ENCODE measurements around the gene HBEGF. TPM values are rescaled to one million over a fixed set of nuclear protein-coding genes. Genes with fewer than 3 reads are reported as not detected.

Gene HBEGF
- polyA plus RNA-seq, 3 donors, result 25.2 to 548 (median 31.6) TPM

DNA sequence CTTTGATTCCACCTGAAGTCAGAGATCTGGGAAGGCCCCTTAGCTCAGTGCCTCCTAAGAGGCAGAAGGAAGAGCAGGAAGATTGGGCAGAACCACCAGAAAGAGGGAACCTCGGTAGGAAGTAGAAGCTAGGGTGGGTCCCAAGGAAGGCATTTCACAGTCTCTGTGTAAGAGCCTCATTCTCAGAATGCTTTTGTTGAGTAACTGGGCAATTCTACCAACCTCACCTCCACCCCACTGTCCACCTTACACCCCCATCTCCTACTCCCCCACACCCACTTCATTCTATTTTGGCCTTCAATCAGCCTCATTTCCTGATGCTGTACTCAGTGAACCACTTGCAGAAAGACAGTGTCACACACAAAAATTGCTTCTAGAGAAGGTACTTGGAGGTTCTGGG, 3.5 kb downstream of the HBEGF start:
- Histone ChIP-seq H2AFZ (ENCODE audit: insufficient read depth, low read depth, low read length, poor library complexity, severe bottlenecking) (no peak overlapping the region), H3K27ac (ENCODE audit: low read depth in 1 of 2, low read length in 2 of 2) (peak overlapping the region; percentile 63 to 82), H4K20me1 (ENCODE audit: insufficient read depth, low read length) (peaks cover 61% of the 10 kb centered on the region), H3K79me2 (ENCODE audit: insufficient read depth, low read length) (peaks cover 34% of the 10 kb centered on the region), H3K9me3 (replicated peaks in 1 of 2; ENCODE audit: control insufficient read depth in 1 of 2, insufficient read depth in 1 of 2, low read length in 2 of 2) (no peaks in the 10 kb centered on the region), H3K36me3 (replicated peaks in 1 of 2; ENCODE audit: control insufficient read depth in 1 of 2, insufficient read depth in 2 of 2, low read length in 2 of 2) (peaks cover 0 to 9% of the 10 kb centered on the region in 2 donors), H3K9ac (ENCODE audit: insufficient read depth, low read length, poor library complexity, severe bottlenecking) (peak overlapping the region; percentile 10), H3K4me3 (replicated peaks in 1 of 3; ENCODE audit: low read depth in 2 of 3, low read length in 3 of 3) (peak overlapping the region in 1 of 3 experiments; percentile 99), H3K27me3 (ENCODE audit: control insufficient read depth in 2 of 2, insufficient read depth in 2 of 2, low read length in 2 of 2) (no peaks in the 10 kb centered on the region), H3K4me1 (ENCODE audit: control insufficient read depth in 1 of 2, insufficient read depth in 2 of 2, low read length in 2 of 2) (peaks cover 84 to 91% of the 10 kb centered on the region in 2 donors), H3K4me2 (replicated peaks; ENCODE audit: extremely low read depth, low read length, poor library complexity, severe bottlenecking) (peak overlapping the region; percentile 66)
- DNase-seq, result peak in 2 of 3 donors; percentile 64 to 65
- peak overlapping the region; percentile 91 to 98 (median 95) for H3K27ac Mint-ChIP-seq
- TF ChIP-seq, protein P1, sequence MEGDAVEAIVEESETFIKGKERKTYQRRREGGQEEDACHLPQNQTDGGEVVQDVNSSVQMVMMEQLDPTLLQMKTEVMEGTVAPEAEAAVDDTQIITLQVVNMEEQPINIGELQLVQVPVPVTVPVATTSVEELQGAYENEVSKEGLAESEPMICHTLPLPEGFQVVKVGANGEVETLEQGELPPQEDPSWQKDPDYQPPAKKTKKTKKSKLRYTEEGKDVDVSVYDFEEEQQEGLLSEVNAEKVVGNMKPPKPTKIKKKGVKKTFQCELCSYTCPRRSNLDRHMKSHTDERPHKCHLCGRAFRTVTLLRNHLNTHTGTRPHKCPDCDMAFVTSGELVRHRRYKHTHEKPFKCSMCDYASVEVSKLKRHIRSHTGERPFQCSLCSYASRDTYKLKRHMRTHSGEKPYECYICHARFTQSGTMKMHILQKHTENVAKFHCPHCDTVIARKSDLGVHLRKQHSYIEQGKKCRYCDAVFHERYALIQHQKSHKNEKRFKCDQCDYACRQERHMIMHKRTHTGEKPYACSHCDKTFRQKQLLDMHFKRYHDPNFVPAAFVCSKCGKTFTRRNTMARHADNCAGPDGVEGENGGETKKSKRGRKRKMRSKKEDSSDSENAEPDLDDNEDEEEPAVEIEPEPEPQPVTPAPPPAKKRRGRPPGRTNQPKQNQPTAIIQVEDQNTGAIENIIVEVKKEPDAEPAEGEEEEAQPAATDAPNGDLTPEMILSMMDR (IDR thresholded peaks at IDR 0.05), result no peak
- peaks cover 78% of the 10 kb centered on the region for H3K4me1 Mint-ChIP-seq
- peaks cover 54 to 70% of the 10 kb centered on the region in 2 donors for H3K36me3 Mint-ChIP-seq
- no CpG with 5 or more reads among the region's 1 CpG for WGBS (ENCODE audit: insufficient coverage)
- intact Hi-C loops (cut with micrococcal nuclease), result loop anchor here in 1 of 2 donors (5.0 kb wide), 1 partner anchor 36 kb away; no protein-coding TSS in a partner anchor
- H3K4me3 Mint-ChIP-seq, result peak overlapping the region; percentile 83 to 100
- peaks cover 2 to 10% (median 3%) of the 10 kb centered on the region in 3 donors for H3K27me3 Mint-ChIP-seq (ENCODE audit: low read depth in 3 of 3)
- peaks cover 0 to 9% (median 2%) of the 10 kb centered on the region in 7 donors for H3K9me3 Mint-ChIP-seq

DNA sequence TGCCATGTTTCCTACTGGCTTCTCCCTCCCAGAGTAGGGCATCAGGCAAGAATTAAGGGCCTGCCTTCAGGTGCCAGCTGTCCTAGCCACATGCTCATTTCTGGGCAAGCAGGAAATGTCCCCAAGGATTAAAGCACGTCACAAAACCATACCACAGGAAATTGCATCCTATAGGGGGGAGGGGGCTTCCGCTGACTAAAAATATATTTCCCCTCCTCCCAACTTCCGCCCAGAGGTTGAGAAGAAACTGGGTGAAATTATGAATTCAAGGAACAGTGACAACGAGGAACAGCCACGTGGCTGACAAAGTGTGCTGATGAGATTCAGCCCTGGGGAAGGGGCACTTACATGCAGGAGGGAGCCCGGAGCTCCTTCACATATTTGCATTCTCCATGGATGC, 4.1 kb downstream of the HBEGF start:
- peak; percentile 83 to 93 (median 86) for DNase-seq
- Histone ChIP-seq H3K79me2 (ENCODE audit: insufficient read depth, low read length) (peaks cover 37% of the 10 kb centered on the region), H3K4me1 (ENCODE audit: control insufficient read depth in 1 of 2, insufficient read depth in 2 of 2, low read length in 2 of 2) (peaks cover 83 to 86% of the 10 kb centered on the region in 2 donors)

More for the DNA sequence above, 4.1 kb downstream of the HBEGF start:
- Mint-ChIP-seq H3K4me3 (peak overlapping the region; percentile 83 to 100), H3K4me1 (peaks cover 80% of the 10 kb centered on the region), H3K9me3 (peaks cover 0 to 9% (median 2%) of the 10 kb centered on the region in 7 donors), H3K27me3 (ENCODE audit: low read depth in 3 of 3) (peaks cover under 1 to 10% (median 2%) of the 10 kb centered on the region in 3 donors), H3K36me3 (peaks cover 60 to 76% of the 10 kb centered on the region in 2 donors), H3K27ac (peak overlapping the region; percentile 91 to 98 (median 95))
- Histone ChIP-seq H3K9ac (ENCODE audit: insufficient read depth, low read length, poor library complexity, severe bottlenecking) (peak overlapping the region; percentile 10), H2AFZ (ENCODE audit: insufficient read depth, low read depth, low read length, poor library complexity, severe bottlenecking) (no peak overlapping the region), H3K27me3 (ENCODE audit: control insufficient read depth in 2 of 2, insufficient read depth in 2 of 2, low read length in 2 of 2) (no peaks in the 10 kb centered on the region), H3K9me3 (replicated peaks in 1 of 2; ENCODE audit: control insufficient read depth in 1 of 2, insufficient read depth in 1 of 2, low read length in 2 of 2) (no peaks in the 10 kb centered on the region), H3K36me3 (replicated peaks in 1 of 2; ENCODE audit: control insufficient read depth in 1 of 2, insufficient read depth in 2 of 2, low read length in 2 of 2) (peaks cover 0 to 15% of the 10 kb centered on the region in 2 donors), H3K27ac (ENCODE audit: low read depth in 1 of 2, low read length in 2 of 2) (peak overlapping the region; percentile 63 to 82), H3K4me2 (replicated peaks; ENCODE audit: extremely low read depth, low read length, poor library complexity, severe bottlenecking) (peak overlapping the region; percentile 66), H3K4me3 (replicated peaks in 1 of 3; ENCODE audit: low read depth in 2 of 3, low read length in 3 of 3) (peak overlapping the region in 1 of 3 experiments; percentile 99), H4K20me1 (ENCODE audit: insufficient read depth, low read length) (peaks cover 67% of the 10 kb centered on the region)
- 0% methylated on average over 1 of the region's 6 CpGs for WGBS (ENCODE audit: insufficient coverage)
- TF ChIP-seq, protein P1 (IDR thresholded peaks at IDR 0.05), result no peak
- intact Hi-C loops (cut with micrococcal nuclease), result loop anchor here in 1 of 2 donors (5.0 kb wide), 1 partner anchor 35 kb away; no protein-coding TSS in a partner anchor
